ENCODE data around the gene WNT3. TPM values are rescaled to one million over a fixed set of nuclear protein-coding genes. Genes with fewer than 3 reads are reported as not detected.

The WNT3 gene
- total RNA-seq, 2 experiments from 2014 or later = not detected

DNA sequence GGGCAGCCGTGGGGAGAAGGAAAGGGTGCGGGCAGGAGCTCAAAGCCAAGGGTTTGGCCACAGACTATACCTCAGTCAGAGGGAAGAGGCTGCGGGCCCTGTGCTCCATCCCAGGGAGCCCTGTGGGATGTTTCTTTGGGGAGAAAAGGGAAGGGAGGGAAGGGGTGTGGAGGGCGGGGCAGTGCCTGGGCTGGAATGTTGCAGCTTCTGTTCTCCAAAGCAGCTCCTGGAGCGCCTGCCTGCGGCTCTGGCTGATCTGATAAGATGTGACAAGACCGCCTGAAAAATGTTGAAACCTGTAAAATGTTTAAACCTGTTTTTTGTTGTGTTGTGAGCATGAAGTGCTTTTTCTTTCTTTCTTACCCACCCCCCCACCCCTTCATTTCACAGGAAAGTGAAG is 32.8 kb downstream of the WNT3 start:
- intact Hi-C loops (cut with DNase I, micrococcal nuclease) = no loop called here
- POLR2A ChIA-PET = no interaction called here
- Histone ChIP-seq H3K27ac (ENCODE audit: low read depth in 1 of 2, low read length in 2 of 2) (no peak overlapping the region), H3K4me3 (ENCODE audit: low read length) (no peak overlapping the region), H3K9me3 (ENCODE audit: control insufficient read depth in 1 of 2, insufficient read depth in 1 of 2, low read length in 2 of 2) (peaks cover 0 to 11% of the 10 kb centered on the region in 2 experiments), H3K27me3 (ENCODE audit: control insufficient read depth in 1 of 2, insufficient read depth in 2 of 2, low read length in 2 of 2) (peaks cover 0 to 4% of the 10 kb centered on the region in 2 experiments), H3K36me3 (ENCODE audit: insufficient read depth, low read length) (no peaks in the 10 kb centered on the region), H3K4me1 (ENCODE audit: insufficient read depth, low read length) (no peaks in the 10 kb centered on the region)
- TF ChIP-seq, protein P1, sequence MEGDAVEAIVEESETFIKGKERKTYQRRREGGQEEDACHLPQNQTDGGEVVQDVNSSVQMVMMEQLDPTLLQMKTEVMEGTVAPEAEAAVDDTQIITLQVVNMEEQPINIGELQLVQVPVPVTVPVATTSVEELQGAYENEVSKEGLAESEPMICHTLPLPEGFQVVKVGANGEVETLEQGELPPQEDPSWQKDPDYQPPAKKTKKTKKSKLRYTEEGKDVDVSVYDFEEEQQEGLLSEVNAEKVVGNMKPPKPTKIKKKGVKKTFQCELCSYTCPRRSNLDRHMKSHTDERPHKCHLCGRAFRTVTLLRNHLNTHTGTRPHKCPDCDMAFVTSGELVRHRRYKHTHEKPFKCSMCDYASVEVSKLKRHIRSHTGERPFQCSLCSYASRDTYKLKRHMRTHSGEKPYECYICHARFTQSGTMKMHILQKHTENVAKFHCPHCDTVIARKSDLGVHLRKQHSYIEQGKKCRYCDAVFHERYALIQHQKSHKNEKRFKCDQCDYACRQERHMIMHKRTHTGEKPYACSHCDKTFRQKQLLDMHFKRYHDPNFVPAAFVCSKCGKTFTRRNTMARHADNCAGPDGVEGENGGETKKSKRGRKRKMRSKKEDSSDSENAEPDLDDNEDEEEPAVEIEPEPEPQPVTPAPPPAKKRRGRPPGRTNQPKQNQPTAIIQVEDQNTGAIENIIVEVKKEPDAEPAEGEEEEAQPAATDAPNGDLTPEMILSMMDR (IDR thresholded peaks at IDR 0.05) = no peak
- H3K4me3 Mint-ChIP-seq = no peak overlapping the region
- H3K27me3 Mint-ChIP-seq = peaks cover 8% of the 10 kb centered on the region
- CTCF ChIA-PET = no interaction called here
- no peaks in the 10 kb centered on the region for H3K36me3 Mint-ChIP-seq (ENCODE audit: low read depth)
- ATAC-seq (ENCODE audit: poor library complexity) (no peak), DNase-seq (no peak)
- H3K4me1 Mint-ChIP-seq (ENCODE audit: low read depth) = no peaks in the 10 kb centered on the region
- H3K27ac Mint-ChIP-seq = no peak overlapping the region
- H3K9me3 Mint-ChIP-seq = no peaks in the 10 kb centered on the region

DNA sequence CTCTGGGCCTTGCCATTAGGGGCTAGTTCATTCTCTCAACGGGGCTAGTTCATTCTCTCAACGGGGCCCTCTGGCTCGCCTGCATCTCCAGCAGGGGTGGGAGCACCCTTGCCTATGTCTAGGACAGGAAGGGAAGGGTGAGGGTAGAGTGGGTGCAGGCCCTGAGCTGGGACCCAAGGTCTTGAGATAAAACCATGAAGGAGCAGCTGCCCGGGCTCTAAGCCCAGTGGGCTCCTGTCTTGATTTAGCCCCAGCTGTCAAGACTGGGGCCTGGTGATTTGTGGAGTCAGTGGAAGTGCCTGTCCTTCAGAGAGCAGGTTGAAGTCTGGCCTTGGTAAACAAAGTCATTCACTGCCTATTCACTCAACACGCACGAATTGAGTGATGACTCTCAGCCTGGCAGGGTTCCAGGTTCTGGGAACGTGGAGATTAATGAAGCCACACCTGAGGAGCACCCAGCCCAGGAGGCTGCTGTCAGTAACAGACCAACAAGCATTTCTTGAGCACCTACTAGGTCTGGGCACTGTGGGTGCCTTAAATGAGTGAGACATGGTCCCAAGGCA is 35.4 kb downstream of the WNT3 start:
- Histone ChIP-seq H3K27me3 (ENCODE audit: control insufficient read depth in 1 of 2, insufficient read depth in 2 of 2, low read length in 2 of 2) (no peaks in the 10 kb centered on the region), H3K4me3 (ENCODE audit: low read length) (no peak overlapping the region), H3K27ac (ENCODE audit: low read depth in 1 of 2, low read length in 2 of 2) (no peak overlapping the region), H3K36me3 (ENCODE audit: insufficient read depth, low read length) (no peaks in the 10 kb centered on the region), H3K4me1 (ENCODE audit: insufficient read depth, low read length) (no peaks in the 10 kb centered on the region), H3K9me3 (ENCODE audit: control insufficient read depth in 1 of 2, insufficient read depth in 1 of 2, low read length in 2 of 2) (no peaks in the 10 kb centered on the region)
- Mint-ChIP-seq H3K9me3 (no peaks in the 10 kb centered on the region), H3K4me3 (no peak overlapping the region), H3K27me3 (peaks cover under 1% of the 10 kb centered on the region), H3K36me3 (ENCODE audit: low read depth) (no peaks in the 10 kb centered on the region), H3K27ac (no peak overlapping the region), H3K4me1 (ENCODE audit: low read depth) (no peaks in the 10 kb centered on the region)
- intact Hi-C loops (cut with DNase I, micrococcal nuclease) = no loop called here
- ATAC-seq (ENCODE audit: poor library complexity) = no peak
- TF ChIP-seq, protein P1 (IDR thresholded peaks at IDR 0.05) = no peak
- ChIA-PET CTCF (no interaction called here), POLR2A (no interaction called here)
- no peak for DNase-seq

DNA sequence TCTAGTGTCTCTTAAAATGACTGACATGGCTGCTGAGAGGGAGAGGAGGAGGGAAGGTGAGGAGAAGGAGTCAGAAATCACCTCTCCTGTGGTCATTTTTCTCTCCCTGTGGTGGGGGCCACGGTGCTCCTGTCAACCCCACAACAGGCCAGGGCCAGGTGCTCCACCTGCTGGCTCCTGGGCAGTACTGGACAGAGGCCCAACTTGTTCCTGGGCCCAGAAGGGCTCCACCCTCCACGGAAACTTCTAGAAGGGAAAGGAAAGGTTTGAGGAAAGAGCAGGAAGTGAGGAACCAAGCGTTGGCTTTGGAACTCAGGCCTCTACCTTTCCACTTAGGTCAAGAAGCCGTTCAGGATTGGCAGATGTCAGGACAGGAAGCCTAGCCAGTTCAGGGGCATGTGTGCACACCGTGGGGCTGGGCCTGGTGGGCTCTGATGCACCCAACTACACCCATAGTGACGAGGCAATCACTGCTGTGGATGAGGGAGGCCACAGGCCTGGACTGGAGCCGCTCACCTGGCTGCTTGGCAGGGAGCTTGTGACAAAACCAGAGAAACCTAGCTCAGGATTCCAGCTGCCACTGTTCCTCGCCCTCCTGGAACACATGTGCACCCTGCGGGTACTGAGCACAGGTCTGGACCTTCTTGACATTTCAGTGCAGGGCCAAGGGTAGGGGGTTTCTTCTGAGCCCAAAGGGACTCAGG is 36.1 kb downstream of the WNT3 start:
- H3K27me3 ChIP-seq (ENCODE audit: control insufficient read depth in 1 of 2, insufficient read depth in 2 of 2, low read length in 2 of 2) = no peaks in the 10 kb centered on the region
- Mint-ChIP-seq H3K4me3 (no peak overlapping the region), H3K4me1 (ENCODE audit: low read depth) (no peaks in the 10 kb centered on the region), H3K36me3 (ENCODE audit: low read depth) (no peaks in the 10 kb centered on the region), H3K27me3 (peaks cover 7% of the 10 kb centered on the region), H3K9me3 (no peaks in the 10 kb centered on the region), H3K27ac (no peak overlapping the region)
- no peaks in the 10 kb centered on the region for H3K9me3 ChIP-seq (ENCODE audit: control insufficient read depth in 1 of 2, insufficient read depth in 1 of 2, low read length in 2 of 2)
- intact Hi-C loops (cut with DNase I, micrococcal nuclease) = no loop called here
- H3K4me1 ChIP-seq (ENCODE audit: insufficient read depth, low read length) = no peaks in the 10 kb centered on the region
- peak in 2 of 14 experiments; percentile 4 to 20 for DNase-seq
- no peak for ATAC-seq (ENCODE audit: poor library complexity)
- no peaks in the 10 kb centered on the region for H3K36me3 ChIP-seq (ENCODE audit: insufficient read depth, low read length)
- H3K4me3 ChIP-seq (ENCODE audit: low read length) = no peak overlapping the region
- TF ChIP-seq, protein P1 (IDR thresholded peaks at IDR 0.05) = no peak
- H3K27ac ChIP-seq (ENCODE audit: low read depth in 1 of 2, low read length in 2 of 2) = no peak overlapping the region
- POLR2A ChIA-PET = no interaction called here
- CTCF ChIA-PET = no interaction called here
